SK-MEL-5 (cell line): ENCODE measurements around the gene TTC28. TPM values are rescaled to one million over a fixed set of nuclear protein-coding genes. Genes with fewer than 3 reads are reported as not detected.
A peak's percentile ranks its signal among the peaks of the same experiment; 100 is the strongest.

ENCODE experiments used
- DNase-seq: peaks from one replicate; pipeline ENCODE4 v3.0.0-alpha.2; 2016; ENCODE audit warnings: low read depth, low spot score
- in situ Hi-C: cut with HindIII; loops from 2 replicates; pipeline ENCODE4 v1.10.0; 2016; ENCODE audit warnings: low sequenced_read_pairs, high pct_unique_total_duplicates, low pct_unique_long_range_greater_than_20kb
- small RNA-seq, 2 experiments: library from RNA; depleted of rRNA; stranded (forward); fragments of <200 nt; gene quantifications; one replicate each; pipeline ENCODE3, GENCODE V24; 2014
- total RNA-seq: library from RNA; depleted of rRNA; stranded (reverse); fragments of >200 nt; shearing (Covaris generic); gene quantifications from 2 replicates; pipeline ENCODE4 v1.2.3, GENCODE V29; 2014; rRNA removed

Gene TTC28
- total RNA-seq, 1 experiment from 2014 or later = 5.8 TPM

DNA sequence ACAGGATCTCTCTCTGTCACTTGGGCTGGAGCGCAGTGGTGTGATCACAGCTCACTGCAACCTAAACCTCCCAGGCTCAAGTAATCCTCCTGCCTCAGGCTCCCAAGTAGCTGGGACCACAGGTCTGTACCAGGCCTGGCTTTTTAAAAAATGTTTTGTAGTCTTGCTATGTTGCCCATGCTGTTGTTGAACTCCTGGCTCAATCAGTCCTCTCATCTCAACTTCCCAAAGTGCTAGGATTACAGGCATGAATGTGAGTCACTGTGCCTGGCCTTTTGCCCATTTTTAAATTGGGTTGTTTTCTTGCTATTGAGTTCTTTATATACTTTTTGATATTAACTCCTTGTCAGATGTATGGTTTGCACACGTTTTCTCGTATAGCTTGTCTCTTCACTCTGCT, 727.5 kb downstream of the TTC28 start:
- peak; percentile 46 for DNase-seq
- in situ Hi-C loops = no loop called here

DNA sequence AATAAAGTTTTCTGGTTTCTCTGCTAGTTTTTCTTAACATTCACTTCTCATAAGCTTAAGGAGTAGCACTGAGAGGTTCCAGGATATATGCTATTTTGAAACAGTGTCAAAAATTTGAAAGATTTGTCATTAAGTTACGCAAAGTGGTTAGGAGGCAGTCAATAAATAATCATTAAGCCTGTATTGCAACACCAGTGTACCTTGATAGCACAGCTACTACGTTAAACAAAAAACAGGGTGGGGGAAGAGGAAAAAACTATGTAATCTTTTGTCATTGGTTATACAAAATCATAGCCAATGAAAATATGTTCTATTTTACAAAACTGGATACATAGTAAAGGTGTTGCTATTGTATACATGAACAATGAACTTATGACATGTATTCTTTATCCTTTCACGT, 730.2 kb downstream of the TTC28 start:
- DNase-seq = no peak
- in situ Hi-C loops = no loop called here

DNA sequence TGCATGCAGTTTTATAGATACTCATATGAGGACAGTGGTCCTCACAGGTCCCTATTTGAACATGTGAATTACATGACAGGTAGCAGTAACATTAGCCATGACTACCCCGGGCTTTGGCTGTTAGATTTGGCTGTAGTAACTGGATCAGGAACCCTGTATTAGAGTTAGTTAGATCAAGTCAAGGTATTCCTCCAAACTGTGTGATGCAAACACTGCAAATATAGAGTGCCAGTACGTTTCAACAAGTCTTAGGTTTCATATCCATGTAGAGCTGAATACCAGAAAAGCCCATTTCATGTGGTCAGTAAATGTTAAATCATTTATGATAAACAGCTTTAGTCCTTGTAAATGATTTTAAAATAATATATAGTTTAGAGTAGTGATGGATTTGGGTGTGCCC, 731.1 kb downstream of the TTC28 start:
- in situ Hi-C loops = no loop called here
- DNase-seq = no peak

GRCh38 chr22:27947448-27947847, 732.2 kb downstream of the TTC28 start:
- in situ Hi-C loops = no loop called here
- DNase-seq = no peak

DNA sequence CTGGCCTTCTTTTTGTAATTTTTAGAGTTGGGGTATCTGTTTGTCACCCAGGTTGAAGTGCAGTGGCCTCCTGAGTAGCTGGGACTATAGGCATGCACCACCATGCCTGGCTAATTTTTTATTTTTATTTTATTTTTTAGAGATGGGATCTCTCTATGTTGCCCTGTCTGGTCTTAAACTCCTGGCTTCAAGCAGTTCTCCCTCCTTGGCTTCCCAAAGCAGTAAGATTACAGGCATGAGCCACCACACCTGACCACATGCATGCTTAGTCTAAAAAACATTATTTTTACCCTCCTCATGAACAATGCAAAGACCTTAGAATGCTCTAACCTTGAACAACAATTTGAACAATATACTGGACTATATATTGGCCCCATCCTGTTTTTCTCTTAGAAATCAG, 738.5 kb downstream of the TTC28 start:
- in situ Hi-C loops = no loop called here
- no peak for DNase-seq

DNA sequence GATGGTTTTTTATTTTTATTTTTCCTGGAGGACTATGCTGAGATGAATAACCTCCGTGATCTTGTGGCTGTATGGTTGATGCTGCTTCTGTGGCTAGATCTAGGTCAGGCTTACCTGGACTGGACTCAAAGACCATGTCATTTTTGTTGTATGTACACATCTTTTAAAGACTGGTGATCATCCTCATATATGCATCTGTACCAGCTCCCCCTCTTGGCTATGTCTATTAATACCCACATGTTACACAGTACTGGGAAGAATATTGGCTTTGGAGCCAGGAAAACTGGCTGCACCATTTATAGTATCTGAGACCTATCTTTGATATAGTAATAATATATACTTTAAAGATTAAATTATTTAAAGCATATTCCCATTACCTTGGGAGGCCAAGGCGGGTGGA, 742.2 kb downstream of the TTC28 start:
- DNase-seq = peak; percentile 39
- in situ Hi-C loops = no loop called here

DNA sequence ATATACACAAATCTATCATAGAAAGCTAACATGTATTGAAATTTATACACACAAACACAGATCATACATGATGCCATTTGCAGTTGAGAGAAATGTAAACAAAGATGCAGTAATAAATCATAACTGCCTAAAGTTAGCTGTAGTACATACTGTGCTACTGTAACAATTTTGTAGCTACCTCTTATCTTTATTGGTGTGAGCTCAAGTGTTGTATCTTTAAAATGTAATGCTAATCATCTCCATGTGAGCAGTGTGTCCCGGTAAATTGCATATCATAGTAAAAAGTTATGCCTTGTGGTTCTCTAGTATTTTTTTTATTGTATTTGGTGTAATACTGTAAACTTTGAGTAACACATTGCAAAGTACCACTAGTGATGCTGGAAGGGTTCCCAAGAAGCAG, 743.7 kb downstream of the TTC28 start:
- DNase-seq = no peak
- in situ Hi-C loops = no loop called here

GRCh38 chr22:27934069-27934468, 745.6 kb downstream of the TTC28 start:
- in situ Hi-C loops = no loop called here
- no peak for DNase-seq

DNA sequence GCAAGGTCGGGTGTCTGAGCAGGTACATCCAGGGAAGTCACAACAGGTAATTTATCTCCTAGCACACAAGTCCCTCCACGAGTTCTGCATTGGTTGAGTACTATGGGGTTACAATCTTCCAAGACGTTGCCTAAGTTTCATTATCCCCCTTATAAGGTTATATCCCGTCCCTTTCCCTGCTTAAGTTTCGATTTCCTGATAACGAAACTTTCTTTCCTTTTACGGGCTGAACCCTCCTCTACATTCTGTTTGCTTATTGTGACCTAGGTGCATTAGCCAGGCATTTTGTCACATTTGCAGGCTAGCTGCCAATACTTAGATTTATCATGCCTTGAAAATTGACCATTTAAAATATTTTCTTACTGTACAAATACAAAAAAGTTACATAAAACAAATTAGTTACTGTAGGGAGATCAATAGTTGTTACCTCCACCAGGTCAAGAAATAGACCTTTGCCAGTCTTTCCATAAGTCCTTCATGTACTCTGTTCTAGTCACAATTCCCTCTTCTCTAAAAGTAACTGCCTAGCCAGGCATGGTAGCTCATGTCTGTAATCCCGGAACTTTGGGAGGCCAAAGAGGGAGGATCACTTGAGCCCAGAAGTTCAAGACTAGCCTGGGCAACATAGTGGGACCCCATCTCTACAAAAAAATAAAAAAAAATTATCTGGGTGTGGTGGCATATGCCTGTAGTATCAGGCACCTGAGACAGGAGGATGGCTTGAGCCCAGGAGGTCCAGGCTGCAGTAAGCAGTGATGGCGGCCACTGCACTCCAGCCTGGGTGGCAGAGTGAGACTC, 746.3 kb downstream of the TTC28 start:
- in situ Hi-C loops = no loop called here
- no peak for DNase-seq

DNA sequence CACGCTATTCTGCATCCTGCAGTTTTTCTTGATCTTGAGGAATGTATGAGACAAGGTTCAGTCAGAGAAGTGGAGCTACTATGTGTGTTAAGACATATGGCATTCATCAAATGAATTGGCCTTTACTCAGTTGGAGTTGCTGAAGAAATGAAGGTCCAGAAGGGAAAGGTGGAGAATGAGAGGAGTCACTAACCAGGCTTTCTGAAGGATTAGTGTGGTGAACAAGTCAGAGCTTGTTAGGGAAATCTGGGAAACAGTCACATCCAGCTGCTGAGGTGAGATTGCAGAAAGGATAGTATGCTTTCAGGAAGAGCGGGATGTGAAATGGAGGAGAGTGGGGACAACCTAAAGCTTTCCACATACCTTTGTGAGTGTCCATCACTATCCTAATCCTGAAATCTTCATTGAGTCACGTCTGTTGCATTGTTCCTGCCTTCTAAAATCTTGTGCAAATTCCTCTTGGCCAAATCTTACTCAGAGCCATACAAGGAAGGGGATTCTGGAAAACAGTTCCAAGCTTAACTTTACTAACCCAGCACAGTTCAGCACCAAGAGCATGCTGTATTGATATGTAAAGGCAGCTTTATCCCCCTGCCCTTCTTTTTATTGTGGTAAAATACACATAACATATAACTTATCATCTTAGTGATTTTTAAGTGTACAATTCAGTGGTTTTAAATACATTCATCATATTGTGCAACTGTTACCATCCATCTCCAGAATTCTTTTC, 749.1 kb downstream of the TTC28 start:
- no peak for DNase-seq
- in situ Hi-C loops = no loop called here

Small RNA genes within 50 kb of the gene (small RNA-seq; reads per million reads assigned to genes)
- gene MIR5739 (0 reads per million in 2 experiments), gene RF00019 (0 reads per million in 2 experiments), gene RF00150 (0 reads per million in 2 experiments), gene RF02200 (0 reads per million in 2 experiments), gene RN7SL162P (0 to 0.05 reads per million in 2 experiments)

Other genes with a start within 250 kb of the TTC28 start
- 25.5 and 29.1 TPM in 2 replicates for gene CHEK2, start 62.0 kb upstream of the TTC28 start, total RNA-seq
- 30.3 and 32.9 TPM in 2 replicates for gene HSCB, start 62.2 kb upstream of the TTC28 start, total RNA-seq
- 37.2 and 42.2 TPM in 2 replicates for gene CCDC117, start 92.9 kb upstream of the TTC28 start, total RNA-seq
- gene XBP1, start 120.7 kb upstream of the TTC28 start, total RNA-seq = 253 and 286 TPM in 2 replicates
- 4.3 and 4.6 TPM in 2 replicates for gene ZNRF3, start 203.7 kb upstream of the TTC28 start, total RNA-seq